22Rv1 (cell line): Measurements from ENCODE around the gene OR9Q1.

ENCODE experiments used
- CTCF ChIP-seq: fragments of 450-650 bp; IDR thresholded peaks from 2 replicates; pipeline ENCODE4 v1.5.1; 2017; ENCODE audit warnings: mild to moderate bottlenecking
- ZFX ChIP-seq: fragments of 450-650 bp; IDR thresholded peaks from 2 replicates; pipeline ENCODE4 v1.6.1; 2017; ENCODE audit warnings: antibody characterized with exemption, borderline replicate concordance

- TF ChIP-seq CTCF, result no peak
- no peak for TF ChIP-seq ZFX
These were observed 140.7 kb downstream of the OR9Q1 start for GRCh38 chr11:58164389-58164788.
